ENCODE data around the gene LMCD1.

GRCh38 chr3:8606701-8607231, 105.1 kb downstream of the LMCD1 start:
- TF ChIP-seq, protein P1, sequence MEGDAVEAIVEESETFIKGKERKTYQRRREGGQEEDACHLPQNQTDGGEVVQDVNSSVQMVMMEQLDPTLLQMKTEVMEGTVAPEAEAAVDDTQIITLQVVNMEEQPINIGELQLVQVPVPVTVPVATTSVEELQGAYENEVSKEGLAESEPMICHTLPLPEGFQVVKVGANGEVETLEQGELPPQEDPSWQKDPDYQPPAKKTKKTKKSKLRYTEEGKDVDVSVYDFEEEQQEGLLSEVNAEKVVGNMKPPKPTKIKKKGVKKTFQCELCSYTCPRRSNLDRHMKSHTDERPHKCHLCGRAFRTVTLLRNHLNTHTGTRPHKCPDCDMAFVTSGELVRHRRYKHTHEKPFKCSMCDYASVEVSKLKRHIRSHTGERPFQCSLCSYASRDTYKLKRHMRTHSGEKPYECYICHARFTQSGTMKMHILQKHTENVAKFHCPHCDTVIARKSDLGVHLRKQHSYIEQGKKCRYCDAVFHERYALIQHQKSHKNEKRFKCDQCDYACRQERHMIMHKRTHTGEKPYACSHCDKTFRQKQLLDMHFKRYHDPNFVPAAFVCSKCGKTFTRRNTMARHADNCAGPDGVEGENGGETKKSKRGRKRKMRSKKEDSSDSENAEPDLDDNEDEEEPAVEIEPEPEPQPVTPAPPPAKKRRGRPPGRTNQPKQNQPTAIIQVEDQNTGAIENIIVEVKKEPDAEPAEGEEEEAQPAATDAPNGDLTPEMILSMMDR (IDR thresholded peaks at IDR 0.05) = no peak
- TF ChIP-seq POLR2A (IDR thresholded peaks at IDR 0.05) = no peak
